DND-41 (cell line): ENCODE measurements around the gene NPDC1.

Experiments used
- ATAC-seq: fragments of 200-7000 bp; cut with Tn5 transposase; 3 replicates; pipeline ENCODE4 v1.9.1; 2021; ENCODE audit warnings: low read depth; ENCODE audit not compliant: insufficient read depth
- DNase-seq: peaks from one replicate; pipeline ENCODE4 v3.0.0-alpha.2; 2020
- H2AFZ ChIP-seq: 2 replicates; pipeline ENCODE4 v1.6.0; 2012; ENCODE audit warnings: low read depth, low read length
- H3K27ac ChIP-seq: 2 replicates; pipeline ENCODE4 v1.5.1; 2012; ENCODE audit warnings: low read length, inconsistent platforms
- H3K27me3 ChIP-seq: fragments of 200-600 bp; sonication (generic); 2 replicates; pipeline ENCODE4 v1.6.0; 2012; ENCODE audit warnings: low read length, mild to moderate bottlenecking, inconsistent platforms; ENCODE audit not compliant: insufficient read depth, poor library complexity
- H3K36me3 ChIP-seq: 2 replicates; pipeline ENCODE4 v1.5.1; 2012; ENCODE audit warnings: low read length, inconsistent platforms; ENCODE audit not compliant: insufficient read depth
- H3K4me1 ChIP-seq: 2 replicates; pipeline ENCODE4 v1.5.1; 2012; ENCODE audit warnings: mild to moderate bottlenecking, low read length; ENCODE audit not compliant: insufficient read depth
- H3K4me2 ChIP-seq: 2 replicates; pipeline ENCODE4 v1.6.0; 2012; ENCODE audit warnings: mild to moderate bottlenecking, moderate library complexity, low read length, inconsistent platforms; ENCODE audit not compliant: insufficient read depth
- H3K4me3 ChIP-seq, 2 experiments: fragments of 200-600 bp in 1 of 2; shearing (Covaris generic) in 1 of 2; 2 replicates each; pipeline ENCODE4 v1.5.1; 2012 to 2016; ENCODE audit warnings: inconsistent platforms in 2 of 2, low read length in 2 of 2, mild to moderate bottlenecking in 2 of 2, low read depth in 1 of 2, moderate library complexity in 1 of 2
- H3K79me2 ChIP-seq: 2 replicates; pipeline ENCODE4 v1.6.0; 2012; ENCODE audit warnings: low read length, inconsistent platforms; ENCODE audit not compliant: insufficient read depth
- H3K9ac ChIP-seq: 2 replicates; pipeline ENCODE4 v1.6.0; 2012; ENCODE audit warnings: low read depth, mild to moderate bottlenecking, inconsistent platforms, low read length, moderate library complexity
- H3K9me3 ChIP-seq: 2 replicates; pipeline ENCODE4 v1.5.1; 2012; ENCODE audit warnings: low read length, moderate library complexity, mild to moderate bottlenecking, inconsistent platforms; ENCODE audit not compliant: insufficient read depth, severe bottlenecking
- H4K20me1 ChIP-seq: 2 replicates; pipeline ENCODE4 v1.6.0; 2012; ENCODE audit warnings: low read length; ENCODE audit not compliant: insufficient read depth
- CTCF ChIP-seq: IDR thresholded peaks from 2 replicates; pipeline ENCODE4 v1.5.1; 2012; ENCODE audit warnings: borderline replicate concordance, low read length, moderate library complexity, mild to moderate bottlenecking; ENCODE audit not compliant: poor library complexity, severe bottlenecking; ENCODE audit errors: extremely low read depth
- EZH2 ChIP-seq: IDR thresholded peaks from 3 replicates; pipeline ENCODE4 v1.6.1; 2012; ENCODE audit warnings: borderline replicate concordance, low read depth, mild to moderate bottlenecking, moderate library complexity, low read length, inconsistent platforms; ENCODE audit not compliant: severe bottlenecking

NPDC1 gene

DNA sequence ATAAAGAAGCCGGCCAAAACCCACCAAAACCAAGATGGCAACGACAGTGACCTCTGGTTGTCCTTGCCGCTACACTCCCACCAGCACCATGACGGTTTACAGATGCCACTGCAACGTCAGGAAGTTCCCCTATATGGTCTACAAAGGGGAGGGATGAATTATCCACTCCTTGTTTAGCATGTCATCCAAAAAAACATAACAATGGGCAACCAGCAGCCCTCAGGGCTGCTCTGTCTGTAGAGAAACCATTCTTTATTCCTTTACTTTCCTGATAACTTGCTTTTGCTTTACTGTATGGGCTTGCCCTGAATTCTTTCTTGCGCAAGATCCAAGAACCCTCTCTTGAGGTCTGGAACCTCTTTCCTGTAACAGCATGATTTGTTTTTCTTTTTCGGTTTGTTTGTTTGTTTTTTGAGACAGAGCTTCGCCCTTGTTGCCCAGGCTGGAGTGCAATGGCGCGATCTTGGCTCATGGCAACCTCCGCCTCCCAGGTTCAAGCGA lies 29.3 kb upstream of the NPDC1 start:
- no peak for TF ChIP-seq EZH2
- no peak for TF ChIP-seq CTCF
- Histone ChIP-seq H3K4me3 (no peak overlapping the region), H3K9me3 (no peaks in the 10 kb centered on the region), H3K79me2 (peaks cover 3% of the 10 kb centered on the region; the same call in 1 of the 2 replicates), H2AFZ (no peak overlapping the region), H3K36me3 (no peaks in the 10 kb centered on the region), H3K4me2 (no peak overlapping the region), H3K27ac (no peak overlapping the region), H3K27me3 (no peaks in the 10 kb centered on the region), H4K20me1 (no peaks in the 10 kb centered on the region), H3K4me1 (peaks cover 11% of the 10 kb centered on the region), H3K9ac (no peak overlapping the region)
- ATAC-seq (no peak), DNase-seq (no peak)

GRCh38 chr9:137074657-137075274 lies 28.8 kb upstream of the NPDC1 start:
- H3K4me2 ChIP-seq = no peak overlapping the region
- H3K27me3 ChIP-seq = no peaks in the 10 kb centered on the region
- H3K9ac ChIP-seq = no peak overlapping the region
- no peaks in the 10 kb centered on the region for H4K20me1 ChIP-seq
- H3K9me3 ChIP-seq = no peaks in the 10 kb centered on the region
- no peak overlapping the region for H2AFZ ChIP-seq
- peaks cover 3% of the 10 kb centered on the region; the same call in 1 of the 2 replicates for H3K79me2 ChIP-seq
- ATAC-seq (no peak), DNase-seq (no peak)
- no peaks in the 10 kb centered on the region for H3K36me3 ChIP-seq
- H3K4me3 ChIP-seq = no peak overlapping the region
- no peak for TF ChIP-seq EZH2
- TF ChIP-seq CTCF = no peak
- H3K4me1 ChIP-seq = peaks cover 14% of the 10 kb centered on the region
- no peak overlapping the region for H3K27ac ChIP-seq

DNA sequence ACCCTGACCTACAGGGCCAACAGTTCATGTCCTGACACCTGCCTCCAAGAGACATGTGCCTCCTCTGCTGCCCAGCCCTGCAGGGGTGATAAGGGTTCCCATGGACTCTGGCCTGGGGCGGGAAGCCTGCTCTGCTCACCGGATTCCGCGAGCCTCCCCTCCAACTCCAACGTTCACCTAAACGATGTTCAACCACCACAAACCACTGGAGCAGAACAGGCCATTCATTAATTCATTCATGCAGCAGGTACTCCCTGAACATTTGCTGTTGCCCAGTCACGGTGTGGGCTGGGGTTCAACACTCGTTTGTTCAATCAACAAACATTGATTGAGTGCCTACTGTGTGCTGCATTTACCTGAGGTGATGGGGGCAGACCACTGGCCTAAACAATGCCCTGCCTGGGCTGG lies 28.0 kb upstream of the NPDC1 start:
- no peak overlapping the region for H3K9ac ChIP-seq
- ATAC-seq = no peak

More for the DNA sequence above, 28.0 kb upstream of the NPDC1 start:
- H2AFZ ChIP-seq = no peak overlapping the region
- no peak for DNase-seq
- TF ChIP-seq CTCF (no peak), EZH2 (no peak)
- peaks cover 8% of the 10 kb centered on the region for H4K20me1 ChIP-seq
- no peak overlapping the region for H3K4me2 ChIP-seq
- no peaks in the 10 kb centered on the region for H3K9me3 ChIP-seq
- H3K4me3 ChIP-seq = no peak overlapping the region
- H3K27me3 ChIP-seq = no peaks in the 10 kb centered on the region
- no peaks in the 10 kb centered on the region for H3K36me3 ChIP-seq
- H3K27ac ChIP-seq = no peak overlapping the region
- peaks cover 22% of the 10 kb centered on the region for H3K4me1 ChIP-seq
- peaks cover 11% of the 10 kb centered on the region for H3K79me2 ChIP-seq
